Activated naive CD4-positive, alpha-beta T cell (primary cell): ENCODE data around the gene RBMS1.

Source experiments
- DNase-seq, 4 experiments: peaks; one replicate each; lab custom pipeline; 2025; lab: John Stamatoyannopoulos, UW

The RBMS1 gene

DNA sequence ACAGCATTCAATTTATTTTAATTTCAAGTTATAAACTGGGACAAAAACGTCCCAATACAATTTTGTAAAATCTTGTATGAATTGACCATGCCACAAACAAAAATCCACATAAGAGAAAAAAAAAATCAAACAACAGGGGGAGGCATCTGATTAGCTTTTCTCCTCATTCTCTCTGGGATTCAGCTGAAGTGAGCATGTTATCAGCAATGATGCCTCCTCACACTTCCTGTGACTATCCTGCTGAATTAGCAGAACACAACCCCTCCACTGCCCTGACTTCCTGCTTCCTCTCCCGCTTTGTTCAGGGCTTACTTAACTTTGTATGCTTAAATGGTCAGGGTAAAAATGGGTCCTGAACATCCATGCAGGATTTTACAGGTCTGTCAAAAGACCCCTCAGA is 161.3 kb downstream of the RBMS1 start:
- DNase-seq, result no peak

DNA sequence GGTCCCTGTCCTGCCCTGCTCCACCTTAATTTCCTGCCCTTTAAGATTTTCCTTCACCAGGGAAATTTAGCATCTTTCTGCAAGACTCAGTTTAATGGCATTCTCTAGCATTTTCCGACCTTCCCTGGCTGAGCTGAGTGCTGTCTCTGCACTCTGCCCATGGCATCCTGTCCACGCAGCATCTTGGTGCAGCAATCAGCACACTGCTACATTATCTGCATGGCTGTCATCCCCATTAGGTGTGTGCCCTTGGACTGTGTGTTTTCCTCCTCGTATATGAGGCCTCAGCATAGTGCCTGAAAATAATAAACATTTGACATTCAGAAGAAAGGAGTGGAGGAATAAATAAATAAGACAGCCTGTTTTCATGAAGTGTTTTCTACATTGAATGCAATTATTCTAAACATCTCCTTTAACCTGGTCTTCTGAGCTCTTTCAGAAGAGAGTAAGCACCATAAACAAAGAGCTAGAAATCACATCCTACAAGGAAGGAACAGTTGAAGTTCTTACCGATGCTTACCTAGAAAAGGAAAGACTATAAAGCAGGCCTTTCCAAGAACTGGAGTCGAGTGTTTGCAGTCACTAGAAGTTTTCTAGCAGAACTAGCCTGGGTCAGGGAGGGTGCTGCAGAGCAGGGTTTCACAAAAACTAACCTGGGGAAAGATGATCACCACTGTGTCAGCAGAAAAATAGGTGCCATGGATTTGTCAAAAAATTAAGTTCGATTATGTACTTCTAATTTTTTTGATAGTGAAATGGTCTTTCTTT is 162.2 kb downstream of the RBMS1 start:
- DNase-seq, result no peak

DNA sequence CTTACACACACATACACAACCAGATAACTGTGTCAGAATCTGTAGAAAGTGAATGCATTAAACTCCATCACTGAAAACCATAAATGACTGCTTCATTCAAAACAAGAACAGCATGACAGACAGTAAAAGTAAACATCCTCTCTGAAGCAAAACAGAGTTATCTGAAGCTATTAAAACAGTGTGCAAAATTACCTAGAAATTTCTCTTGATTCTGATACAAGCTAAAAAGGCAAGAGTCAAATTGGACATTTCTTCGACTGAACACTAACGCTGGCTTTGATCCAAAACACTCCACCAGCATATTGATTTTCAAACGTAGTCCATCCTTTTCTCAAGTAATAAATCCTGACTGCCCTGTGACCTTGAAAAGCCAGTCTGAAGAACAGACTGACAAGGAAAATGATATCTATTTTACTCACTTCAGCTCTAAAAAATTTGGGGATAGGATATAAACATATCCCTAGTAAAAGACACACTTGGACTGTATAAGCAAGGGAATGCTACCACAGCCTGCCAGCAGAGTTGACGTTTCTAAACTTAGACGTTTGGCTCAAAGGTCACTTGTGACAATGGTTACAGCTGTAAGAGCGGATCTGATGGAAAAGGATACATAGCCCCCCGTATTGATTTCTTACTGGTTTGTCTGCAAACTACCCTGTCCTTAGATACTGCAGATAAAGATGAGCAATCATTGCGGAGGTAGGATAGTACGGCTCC is 164.6 kb downstream of the RBMS1 start:
- DNase-seq, result no peak

DNA sequence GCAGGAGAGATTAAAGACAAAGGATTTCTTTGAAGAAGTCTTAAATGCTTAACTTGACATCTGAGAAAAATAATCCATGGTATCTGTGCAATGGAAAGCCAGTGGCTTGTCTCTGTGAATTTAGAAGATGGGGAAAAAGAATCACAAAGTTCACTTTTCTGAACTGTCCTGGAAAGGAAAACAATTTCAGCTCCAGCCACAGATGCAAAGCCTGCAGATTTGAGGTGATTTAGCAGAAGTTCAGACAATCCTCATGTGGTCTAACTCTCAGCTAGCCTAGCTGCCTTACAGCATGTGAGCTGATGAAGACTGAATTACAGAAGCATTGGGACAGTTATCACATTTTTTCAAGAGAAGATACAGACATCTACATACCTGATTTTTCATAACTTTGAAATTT is 166.8 kb downstream of the RBMS1 start:
- no peak for DNase-seq

DNA sequence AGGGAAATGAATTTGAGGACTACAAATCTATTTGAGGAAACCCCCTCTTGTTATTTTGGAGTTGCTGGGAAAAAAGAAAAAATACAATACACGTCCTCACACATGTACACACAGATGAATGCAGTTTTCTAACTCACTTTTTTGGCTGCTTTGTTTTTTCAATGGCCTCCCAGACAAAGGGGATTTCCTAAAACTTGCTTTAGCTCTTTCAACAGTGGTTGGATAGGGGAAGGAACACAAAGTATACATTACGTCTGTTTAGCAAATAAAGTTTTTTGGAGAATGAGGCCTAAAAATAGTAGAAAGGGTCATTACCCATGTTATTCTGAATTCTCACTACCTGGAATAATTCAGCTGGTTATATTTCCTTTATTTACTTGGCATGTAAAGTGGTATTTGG is 168.2 kb downstream of the RBMS1 start:
- DNase-seq, result no peak

DNA sequence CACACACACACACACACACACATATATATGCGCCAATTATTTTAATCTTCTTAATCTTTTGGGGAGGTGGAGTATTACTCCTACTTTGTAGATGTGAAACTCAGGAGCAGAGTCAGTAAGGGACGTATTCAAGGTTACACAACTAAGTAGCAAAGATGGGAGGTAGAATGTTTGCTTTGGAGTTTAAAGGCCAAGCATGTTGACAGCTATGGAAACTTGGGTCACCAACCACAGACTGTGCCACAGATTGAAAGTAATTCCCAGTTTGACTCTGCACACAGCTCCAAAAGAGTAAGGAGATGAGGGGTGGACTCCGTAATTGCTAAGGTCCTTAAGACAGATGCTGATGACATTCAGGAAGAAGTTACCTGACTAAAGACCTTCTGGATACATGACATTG is 168.7 kb downstream of the RBMS1 start:
- no peak for DNase-seq

DNA sequence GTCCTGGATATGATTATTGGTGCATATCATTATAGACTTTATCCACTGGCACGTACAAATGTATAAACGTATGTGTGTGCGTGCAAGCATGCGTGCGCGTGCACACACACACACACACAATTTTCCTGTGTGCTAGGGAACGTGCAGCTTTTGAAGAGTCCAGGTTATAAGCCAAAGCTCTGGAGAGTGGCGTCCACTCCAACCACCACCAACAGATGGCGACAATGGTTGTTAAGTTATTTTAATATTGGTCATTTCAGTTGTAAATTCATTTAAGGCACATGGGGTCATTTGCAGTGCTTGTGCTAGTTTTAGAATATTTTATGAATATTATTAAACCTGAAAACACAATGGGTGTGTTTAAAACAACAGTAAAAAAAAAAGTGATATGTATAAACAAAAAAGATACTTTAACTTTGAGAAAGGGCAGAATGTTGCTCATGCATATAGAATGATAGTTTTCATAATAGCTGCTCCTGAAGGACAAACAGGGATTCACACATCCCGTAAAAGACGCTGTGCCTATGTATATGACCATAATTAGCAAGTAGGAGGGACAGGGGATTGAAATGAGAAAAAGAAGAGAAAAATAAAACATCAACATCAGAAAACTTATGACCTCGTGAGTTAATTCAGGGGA is 169.3 kb downstream of the RBMS1 start:
- DNase-seq, result peak in 3 of 4 experiments; percentile 8 to 20 (median 10)

DNA sequence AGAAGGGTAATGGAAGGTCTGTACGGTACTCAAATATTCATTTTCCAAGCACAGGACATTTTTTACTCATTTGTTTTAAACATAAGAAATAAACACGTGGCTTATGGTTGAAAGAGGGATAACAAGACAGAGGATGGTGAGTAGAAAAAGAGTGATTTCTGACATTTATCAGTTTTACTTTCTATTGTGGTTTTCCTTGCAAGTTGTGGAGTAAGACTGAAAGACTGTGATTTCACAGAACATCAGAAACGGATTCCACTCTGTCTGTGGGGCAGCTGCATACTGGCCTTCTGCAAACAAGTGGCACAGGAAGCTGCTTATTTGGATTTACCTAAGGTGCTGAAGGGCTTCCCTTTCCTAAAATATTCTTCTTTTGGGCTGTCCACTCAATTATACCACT is 171.3 kb downstream of the RBMS1 start:
- no peak for DNase-seq

DNA sequence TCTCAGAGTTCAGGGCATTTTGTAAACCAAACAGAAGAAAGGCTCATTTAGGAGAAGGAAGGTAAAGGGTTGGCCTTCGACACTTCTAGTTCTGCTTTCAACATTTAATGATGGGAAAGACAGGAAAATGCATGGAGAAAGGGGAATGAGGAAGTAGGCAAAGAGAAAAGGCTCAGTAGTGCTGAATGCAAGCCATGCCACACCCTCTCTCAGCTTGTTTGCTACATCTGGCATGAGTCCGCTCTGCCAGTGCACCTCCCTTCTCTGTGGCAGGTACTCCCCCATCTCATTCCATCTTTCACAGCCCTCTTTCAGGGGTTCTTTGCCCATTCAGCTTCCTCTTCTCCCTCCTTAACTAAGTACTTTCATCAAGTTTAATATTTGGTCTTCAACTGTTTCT is 172.6 kb downstream of the RBMS1 start:
- DNase-seq, result no peak

DNA sequence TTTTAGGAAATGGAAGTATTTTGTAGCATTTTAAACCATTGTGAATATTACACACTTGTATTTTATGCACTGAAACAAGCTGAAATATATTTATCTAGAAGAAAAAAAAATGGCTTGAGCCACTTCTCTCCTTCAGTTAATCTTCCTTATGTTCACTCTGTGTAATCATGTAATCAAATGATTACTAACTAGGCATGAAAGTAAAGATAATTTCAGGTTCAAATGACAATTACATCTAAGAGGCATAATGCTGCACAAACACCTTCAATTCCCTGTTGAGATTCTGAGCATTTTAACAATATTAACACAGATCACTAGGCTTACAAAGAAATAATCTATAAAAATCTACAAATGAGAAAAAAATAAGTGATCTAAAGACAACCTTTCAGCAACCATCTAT is 173.9 kb downstream of the RBMS1 start:
- no peak for DNase-seq

DNA sequence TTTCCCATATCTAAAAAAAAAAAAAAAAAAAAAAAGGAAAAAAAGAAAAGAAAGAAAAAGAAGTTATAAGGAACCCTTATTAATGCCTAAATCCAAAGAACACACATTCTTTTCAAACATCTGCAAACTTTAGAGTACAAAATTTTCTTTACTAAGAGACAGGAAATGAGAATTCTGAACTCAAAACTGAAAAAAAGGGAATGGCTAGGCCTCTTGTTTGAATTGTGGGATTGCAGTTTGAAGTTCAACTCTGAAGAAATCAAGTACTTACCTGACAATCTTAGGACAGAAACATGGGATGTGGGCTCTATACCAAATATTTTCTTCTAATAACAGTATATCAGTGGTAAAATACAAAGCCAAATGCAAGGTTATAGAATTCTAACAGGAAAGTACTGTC is 175.4 kb downstream of the RBMS1 start:
- DNase-seq, result no peak

DNA sequence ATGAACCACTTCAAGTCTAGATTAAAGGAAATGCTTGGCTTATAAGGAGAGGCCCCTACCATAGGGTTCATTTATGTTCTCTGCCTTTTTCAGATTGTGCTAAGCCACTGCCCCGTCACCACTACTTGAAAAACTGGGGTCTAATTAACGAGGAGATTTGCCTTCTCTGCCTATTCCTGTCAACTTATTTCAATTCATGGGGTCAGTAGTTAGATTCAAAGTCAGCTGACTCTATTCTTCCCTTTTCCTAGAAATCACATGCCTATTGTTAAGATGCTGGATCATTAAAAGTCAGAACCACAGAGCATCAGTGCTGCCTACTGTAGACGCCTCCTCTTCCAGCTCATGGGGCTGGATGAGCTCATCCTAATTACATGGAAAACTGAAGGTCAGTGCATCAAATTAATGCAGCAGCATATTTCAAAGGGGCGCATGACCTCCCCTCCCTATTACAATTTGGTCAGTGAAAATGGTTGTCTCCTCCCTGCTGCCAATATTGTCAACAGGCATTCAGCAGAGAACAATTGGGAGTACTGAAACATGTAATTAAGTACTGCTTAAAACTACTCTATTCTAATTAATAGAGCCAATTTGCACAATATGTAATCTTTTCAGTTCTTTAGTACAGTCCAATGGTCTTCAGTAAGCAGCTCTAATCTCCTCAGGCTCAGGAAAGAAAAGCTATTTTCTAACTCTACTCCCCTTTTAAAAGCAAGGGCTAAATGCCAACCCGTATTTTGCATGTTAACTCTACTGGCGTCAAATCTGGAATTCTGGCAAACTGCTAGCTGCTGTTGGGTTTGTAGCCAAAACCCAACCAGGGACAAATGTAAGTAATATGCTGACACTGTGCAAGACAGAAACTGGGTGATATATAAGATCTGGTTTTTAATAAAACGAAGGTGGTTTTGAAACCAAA is 176.2 kb downstream of the RBMS1 start:
- no peak for DNase-seq

DNA sequence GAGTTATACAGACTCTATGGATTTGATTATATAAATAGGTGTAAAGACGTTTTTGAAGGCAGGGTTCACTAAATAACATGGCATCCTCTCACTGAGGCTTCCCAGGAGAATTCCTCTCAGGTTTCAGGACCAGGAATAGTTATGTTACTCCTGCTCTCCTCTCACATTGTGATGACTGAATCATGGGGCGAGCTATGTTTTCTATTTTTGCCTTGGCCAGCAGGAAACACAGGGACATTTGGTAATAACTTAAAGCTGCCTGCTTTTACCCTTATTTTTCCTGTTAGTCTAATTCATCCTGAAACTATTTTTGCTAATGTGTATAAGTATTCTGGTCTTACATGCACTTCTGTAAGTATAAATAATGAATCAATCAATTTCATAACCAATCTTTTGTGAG is 178.3 kb downstream of the RBMS1 start:
- DNase-seq, result no peak

DNA sequence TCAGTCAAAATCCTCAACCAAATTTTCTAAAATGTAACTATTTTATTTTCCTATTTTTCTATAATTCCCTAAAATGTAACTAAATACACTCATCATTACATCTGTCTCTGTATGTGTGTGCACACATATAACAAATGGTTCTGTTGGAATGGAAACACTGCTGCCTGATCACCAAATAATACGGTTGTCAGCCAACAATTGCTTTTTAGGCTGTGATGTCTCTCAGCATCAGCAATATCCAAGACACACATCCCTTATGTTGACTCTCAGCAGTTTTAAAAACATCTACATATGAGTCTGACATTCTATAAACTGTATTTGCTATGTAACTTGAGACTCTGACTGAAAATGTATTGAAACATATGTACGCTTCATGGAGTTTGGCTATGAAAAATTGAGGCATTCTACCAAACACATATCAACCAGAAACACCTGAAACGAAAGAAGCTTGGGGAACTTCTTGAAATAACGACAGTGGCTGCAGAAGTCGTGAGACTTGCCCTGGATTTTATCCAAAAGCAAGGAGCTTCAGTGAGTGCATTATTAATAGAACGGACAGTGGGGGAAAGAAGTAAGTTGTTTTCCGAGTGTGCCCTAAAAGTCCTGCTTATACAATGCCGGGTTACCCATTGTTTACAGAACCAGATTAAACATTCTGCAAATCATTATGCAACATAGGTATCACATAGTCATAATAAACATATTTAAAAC is 183.3 kb downstream of the RBMS1 start:
- no peak for DNase-seq

DNA sequence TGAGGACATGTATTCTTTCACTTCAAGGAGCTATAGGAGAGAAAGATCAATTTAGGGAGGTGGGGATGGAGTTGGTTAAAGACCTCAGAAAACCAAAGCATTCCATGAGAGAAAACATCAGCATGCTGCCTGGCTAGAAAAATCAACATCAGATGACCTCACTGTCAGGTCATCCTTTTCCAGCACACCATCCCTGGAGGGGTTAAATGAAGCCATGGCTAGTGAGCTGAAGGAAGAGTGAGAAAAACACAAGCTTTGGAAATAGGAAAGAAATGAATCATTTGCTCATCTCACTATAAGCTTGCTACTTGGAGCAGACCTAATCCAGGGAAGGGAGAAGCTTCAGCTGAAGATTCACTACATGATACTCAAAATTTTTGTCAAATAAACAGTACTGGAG is 184.0 kb downstream of the RBMS1 start:
- DNase-seq, result no peak

DNA sequence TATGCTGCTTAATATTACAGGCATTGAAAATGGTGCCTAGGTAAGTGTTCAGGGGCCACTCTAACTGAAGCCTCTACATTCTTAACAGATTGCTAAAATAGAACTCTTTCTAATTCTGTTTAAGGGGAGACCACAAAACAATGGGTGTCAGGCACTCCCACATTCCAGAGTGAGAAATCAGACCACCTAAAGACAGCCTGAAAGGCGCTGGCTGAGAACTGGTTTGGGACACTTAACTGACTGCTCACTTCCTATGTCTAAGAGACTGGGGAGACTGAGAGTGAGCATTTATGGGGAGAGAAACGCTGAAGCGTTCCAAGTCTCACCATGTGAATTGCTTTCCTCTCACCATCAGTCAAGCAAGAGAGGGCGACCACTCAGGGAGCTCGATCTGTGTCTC is 184.7 kb downstream of the RBMS1 start:
- DNase-seq, result no peak

DNA sequence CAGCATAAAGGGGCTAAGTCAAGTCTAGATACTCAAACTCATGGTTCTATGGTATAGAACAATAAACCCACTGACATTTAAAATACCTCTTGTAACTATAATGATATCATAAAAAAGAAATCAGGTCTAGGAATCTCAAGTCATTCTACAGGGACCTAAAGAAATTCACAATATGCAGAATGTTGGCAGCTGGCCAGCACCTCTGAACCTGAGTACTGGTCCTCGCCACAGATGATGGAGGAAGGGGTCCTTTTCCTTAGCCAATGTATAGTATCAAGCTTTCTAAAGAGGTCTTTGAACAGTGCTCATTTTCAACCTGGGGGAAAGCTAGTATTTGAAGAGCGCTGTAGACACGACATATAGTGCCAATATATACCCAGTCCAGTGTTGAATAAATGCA is 185.1 kb downstream of the RBMS1 start:
- no peak for DNase-seq

DNA sequence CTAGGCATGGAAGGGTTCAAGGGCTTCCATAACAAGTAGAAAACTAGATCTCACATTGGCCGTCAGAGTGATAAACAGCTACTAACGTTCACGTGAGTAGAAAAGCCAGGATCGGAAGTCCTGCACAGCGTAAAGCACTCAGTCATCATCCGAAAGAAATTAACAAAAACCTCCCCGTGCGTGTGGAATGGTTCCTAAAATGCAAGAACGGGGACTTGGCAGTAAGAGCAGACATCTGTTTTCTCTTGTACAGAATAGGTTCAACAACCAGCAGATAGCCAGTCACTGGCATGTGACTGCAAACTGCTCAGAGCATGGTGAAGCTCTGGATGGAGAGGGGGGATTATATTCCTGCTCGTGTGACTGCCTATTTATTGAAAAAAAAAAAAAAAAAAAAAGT is 186.6 kb downstream of the RBMS1 start:
- no peak for DNase-seq

DNA sequence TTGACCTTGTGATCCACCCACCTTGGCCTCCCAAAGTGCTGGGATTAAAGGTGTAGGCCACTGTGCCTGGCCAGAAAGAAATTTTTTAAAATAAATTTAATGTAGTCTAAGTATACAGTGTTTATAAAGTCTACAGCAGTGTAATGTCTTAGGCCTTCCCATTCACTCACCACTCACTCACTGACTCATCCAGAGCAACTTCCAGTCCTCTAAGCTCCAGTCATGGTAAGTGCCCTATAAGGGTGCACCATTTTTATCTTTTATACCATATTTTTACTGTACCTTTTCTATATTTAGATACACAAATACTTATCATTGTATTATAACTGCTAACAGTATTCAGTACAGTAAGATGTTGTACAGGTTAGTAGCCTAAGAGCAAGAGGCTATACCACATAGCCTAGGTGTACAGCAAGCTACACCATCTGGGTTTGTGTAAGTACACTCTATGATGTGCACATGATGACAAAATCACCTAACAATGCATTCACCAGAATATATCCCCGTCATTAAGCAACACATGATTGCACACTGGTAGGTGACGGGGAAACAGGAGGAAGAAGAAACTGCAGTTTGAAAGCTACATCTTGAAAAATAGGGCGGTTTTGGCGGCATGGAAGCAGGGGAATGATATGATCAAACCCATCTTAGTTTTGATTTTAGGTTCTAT is 188.4 kb downstream of the RBMS1 start:
- DNase-seq, result no peak

DNA sequence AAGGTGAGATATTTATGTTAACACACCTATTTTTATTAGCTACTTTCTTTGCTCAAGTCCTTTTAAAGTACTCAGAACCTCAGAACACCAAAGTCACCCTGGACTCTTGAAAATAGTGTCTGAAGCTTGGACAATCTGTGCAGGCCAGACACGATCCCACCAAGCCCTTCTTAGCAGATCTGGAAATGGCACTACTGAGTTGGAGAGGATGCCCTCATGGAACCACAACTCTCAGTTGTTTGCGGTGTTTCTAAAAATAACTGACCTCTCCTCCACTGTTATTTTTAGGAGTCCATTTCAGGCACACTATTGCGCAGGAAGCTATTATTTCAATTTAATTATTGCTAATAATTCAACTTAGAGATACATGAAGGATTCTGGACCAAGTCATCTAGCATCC is 190.1 kb downstream of the RBMS1 start:
- DNase-seq, result no peak

DNA sequence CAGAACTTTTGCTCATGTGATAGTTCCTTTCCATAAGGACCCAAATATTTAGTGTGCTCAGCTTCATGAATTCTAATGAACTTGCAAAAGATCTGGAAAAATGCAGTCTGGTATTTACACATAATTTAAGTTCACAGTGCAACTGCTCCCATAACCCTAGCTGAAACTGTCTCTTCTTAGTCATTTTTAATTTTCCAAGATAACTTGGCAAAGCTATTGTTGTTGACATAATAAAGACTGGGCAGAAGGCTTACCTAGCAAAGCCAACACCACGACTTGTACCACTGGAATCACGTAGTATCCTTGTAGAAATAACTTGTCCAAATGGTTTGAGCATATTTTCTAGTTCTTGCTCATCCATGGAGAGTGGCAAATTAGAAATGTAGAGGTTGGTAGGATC is 190.5 kb downstream of the RBMS1 start:
- no peak for DNase-seq
